Natural killer cell (primary cell): ENCODE measurements around the gene RAD51B. TPM values are rescaled to one million over a fixed set of nuclear protein-coding genes. Genes with fewer than 3 reads are reported as not detected.

Experiments
- ATAC-seq, 3 donors: fragments of 150-1000 bp in 2 of 3; fragments of 200-7000 bp in 1 of 3; cut with Tn5 transposase; 1 replicate in 1 of 3; 2 replicates in 2 of 3; pipeline ENCODE4 v1.10.0; 2021; ENCODE audit warnings: mild to moderate bottlenecking in 2 of 3, moderate library complexity in 2 of 3
- DNase-seq, 2 donors: peaks; one replicate each; pipeline versions ENCODE4 v3.0.0 to v3.0.0-alpha.2; 2013 to 2021; ENCODE audit warnings: mixed read lengths in 1 of 2
- H3K27ac ChIP-seq: one replicate; pipeline ENCODE4 v1.5.1; 2013; ENCODE audit warnings: mild to moderate bottlenecking, low read length
- H3K27me3 ChIP-seq: one replicate; pipeline ENCODE4 v1.6.1; 2013; ENCODE audit warnings: low read length; ENCODE audit not compliant: control insufficient read depth, insufficient read depth
- H3K36me3 ChIP-seq: one replicate; pipeline ENCODE4 v1.6.1; 2013; ENCODE audit warnings: low read length; ENCODE audit not compliant: control insufficient read depth, insufficient read depth
- H3K4me1 ChIP-seq: one replicate; pipeline ENCODE4 v1.6.1; 2013; ENCODE audit warnings: low read length; ENCODE audit not compliant: control insufficient read depth, insufficient read depth
- H3K4me3 ChIP-seq: one replicate; pipeline ENCODE4 v1.5.1; 2013; ENCODE audit warnings: low read length
- H3K9me3 ChIP-seq: one replicate; pipeline ENCODE4 v1.6.1; 2013; ENCODE audit warnings: low read length; ENCODE audit not compliant: control insufficient read depth, insufficient read depth
- H3K27ac Mint-ChIP-seq, 2 donors: one replicate each; pipeline ENCODE4 v1.8.0; 2022; ENCODE audit warnings: mild to moderate bottlenecking in 2 of 2, mixed read lengths in 2 of 2, moderate library complexity in 1 of 2
- H3K27me3 Mint-ChIP-seq, 2 donors: one replicate each; pipeline ENCODE4 v1.8.0; 2022; ENCODE audit warnings: low read depth in 2 of 2, mixed read lengths in 2 of 2
- H3K36me3 Mint-ChIP-seq: one replicate; pipeline ENCODE4 v1.8.0; 2022; ENCODE audit warnings: mixed read lengths
- H3K4me1 Mint-ChIP-seq, 2 donors: one replicate each; pipeline ENCODE4 v1.8.0; 2022; ENCODE audit warnings: mixed read lengths in 2 of 2
- H3K4me3 Mint-ChIP-seq: one replicate; pipeline ENCODE4 v1.8.0; 2022; ENCODE audit warnings: mild to moderate bottlenecking, moderate library complexity, mixed read lengths
- H3K9me3 Mint-ChIP-seq, 2 donors: one replicate each; pipeline ENCODE4 v1.8.0; 2022; ENCODE audit warnings: mixed read lengths in 2 of 2
- WGBS: methylation state at CpG from one replicate; pipeline ENCODE4 v1.1.7; 2013; ENCODE audit warnings: missing lambda C conversion rate; ENCODE audit not compliant: insufficient coverage; 5-methylcytosine and 5-hydroxymethylcytosine counted together
- intact Hi-C: fragments of 100-400 bp; cut with micrococcal nuclease; formaldehyde crosslinking; loops from one replicate; pipeline ENCODE4 v1.14.2; 2022
- total RNA-seq, 4 donors: library from RNA; stranded (reverse); fragments of 120-200 nt in 1 of 4; gene quantifications; one replicate each; pipeline versions ENCODE4 v1.2.3 to v1.2.4, GENCODE V29; 2013 to 2022
- TF ChIP-seq, protein P1 (sequence below): fragments of 200-600 bp; IDR thresholded peaks from one replicate; pipeline ENCODE4 v1.8.0; 2022; ENCODE audit warnings: antibody characterized with exemption

The RAD51B gene
- total RNA-seq, 3 donors from 2014 or later (not counting 1 experiment from before 2014, with no cell fraction given): 28.1 to 37.6 (median 28.6) TPM

DNA sequence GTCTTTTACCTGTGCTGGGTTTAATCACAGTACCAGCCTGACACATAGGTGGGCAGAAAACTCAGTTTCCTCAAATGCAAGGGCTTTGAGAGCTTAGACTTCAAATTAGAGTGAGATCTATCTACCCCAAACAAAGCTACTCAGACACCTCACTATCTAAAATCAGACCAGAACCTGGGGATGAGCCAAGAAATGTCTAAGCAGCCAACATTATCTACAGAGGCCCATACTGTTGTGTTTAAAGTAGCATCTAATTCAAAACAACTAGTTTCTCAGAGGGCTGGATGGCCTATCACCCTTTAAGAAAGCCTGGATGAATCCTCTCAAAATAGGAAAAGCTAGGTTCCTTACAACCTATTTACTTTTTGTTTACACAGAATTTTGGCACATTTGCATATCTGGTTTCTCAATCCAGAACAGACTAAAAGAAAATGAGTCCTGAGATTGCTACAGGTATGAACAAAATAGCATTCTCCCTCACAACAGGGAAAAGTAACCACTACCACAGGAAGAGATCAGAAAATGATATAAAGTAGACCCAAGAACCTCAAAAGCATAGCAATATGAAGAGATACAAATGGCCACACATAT, 830.9 kb downstream of the RAD51B start:
- Histone ChIP-seq H3K36me3 (no peaks in the 10 kb centered on the region), H3K27ac (no peak overlapping the region), H3K4me3 (no peak overlapping the region), H3K9me3 (no peaks in the 10 kb centered on the region), H3K27me3 (no peaks in the 10 kb centered on the region), H3K4me1 (no peaks in the 10 kb centered on the region)
- no peak overlapping the region for H3K4me3 Mint-ChIP-seq
- ATAC-seq (no peak), DNase-seq (no peak)
- peaks cover 5 to 11% of the 10 kb centered on the region in 2 donors for H3K4me1 Mint-ChIP-seq
- H3K27ac Mint-ChIP-seq: no peak overlapping the region
- TF ChIP-seq, protein P1, sequence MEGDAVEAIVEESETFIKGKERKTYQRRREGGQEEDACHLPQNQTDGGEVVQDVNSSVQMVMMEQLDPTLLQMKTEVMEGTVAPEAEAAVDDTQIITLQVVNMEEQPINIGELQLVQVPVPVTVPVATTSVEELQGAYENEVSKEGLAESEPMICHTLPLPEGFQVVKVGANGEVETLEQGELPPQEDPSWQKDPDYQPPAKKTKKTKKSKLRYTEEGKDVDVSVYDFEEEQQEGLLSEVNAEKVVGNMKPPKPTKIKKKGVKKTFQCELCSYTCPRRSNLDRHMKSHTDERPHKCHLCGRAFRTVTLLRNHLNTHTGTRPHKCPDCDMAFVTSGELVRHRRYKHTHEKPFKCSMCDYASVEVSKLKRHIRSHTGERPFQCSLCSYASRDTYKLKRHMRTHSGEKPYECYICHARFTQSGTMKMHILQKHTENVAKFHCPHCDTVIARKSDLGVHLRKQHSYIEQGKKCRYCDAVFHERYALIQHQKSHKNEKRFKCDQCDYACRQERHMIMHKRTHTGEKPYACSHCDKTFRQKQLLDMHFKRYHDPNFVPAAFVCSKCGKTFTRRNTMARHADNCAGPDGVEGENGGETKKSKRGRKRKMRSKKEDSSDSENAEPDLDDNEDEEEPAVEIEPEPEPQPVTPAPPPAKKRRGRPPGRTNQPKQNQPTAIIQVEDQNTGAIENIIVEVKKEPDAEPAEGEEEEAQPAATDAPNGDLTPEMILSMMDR: no peak
- peaks cover 0 to 8% of the 10 kb centered on the region in 2 donors for H3K27me3 Mint-ChIP-seq
- H3K9me3 Mint-ChIP-seq: no peaks in the 10 kb centered on the region
- intact Hi-C loops: no loop called here
- no peaks in the 10 kb centered on the region for H3K36me3 Mint-ChIP-seq

DNA sequence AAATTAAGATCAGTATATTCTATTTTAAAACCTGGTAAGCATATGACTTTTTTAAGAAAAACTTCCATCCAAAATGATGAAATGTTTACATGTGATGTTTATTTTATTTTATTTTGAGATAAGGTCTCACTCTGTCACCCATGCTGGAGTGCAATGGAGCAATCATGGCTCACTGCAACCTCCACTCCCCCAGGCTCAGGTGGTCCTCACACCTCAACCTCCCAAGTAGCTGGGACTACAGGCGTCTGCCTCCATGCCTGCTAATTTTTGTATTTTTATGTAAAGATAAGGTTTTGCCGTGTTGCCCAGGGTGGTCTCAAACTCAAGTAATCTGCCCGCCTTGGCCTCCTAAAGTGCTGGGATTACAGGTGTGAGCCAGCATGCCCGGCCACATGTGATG, 831.5 kb downstream of the RAD51B start:
- TF ChIP-seq, protein P1: no peak

DNA sequence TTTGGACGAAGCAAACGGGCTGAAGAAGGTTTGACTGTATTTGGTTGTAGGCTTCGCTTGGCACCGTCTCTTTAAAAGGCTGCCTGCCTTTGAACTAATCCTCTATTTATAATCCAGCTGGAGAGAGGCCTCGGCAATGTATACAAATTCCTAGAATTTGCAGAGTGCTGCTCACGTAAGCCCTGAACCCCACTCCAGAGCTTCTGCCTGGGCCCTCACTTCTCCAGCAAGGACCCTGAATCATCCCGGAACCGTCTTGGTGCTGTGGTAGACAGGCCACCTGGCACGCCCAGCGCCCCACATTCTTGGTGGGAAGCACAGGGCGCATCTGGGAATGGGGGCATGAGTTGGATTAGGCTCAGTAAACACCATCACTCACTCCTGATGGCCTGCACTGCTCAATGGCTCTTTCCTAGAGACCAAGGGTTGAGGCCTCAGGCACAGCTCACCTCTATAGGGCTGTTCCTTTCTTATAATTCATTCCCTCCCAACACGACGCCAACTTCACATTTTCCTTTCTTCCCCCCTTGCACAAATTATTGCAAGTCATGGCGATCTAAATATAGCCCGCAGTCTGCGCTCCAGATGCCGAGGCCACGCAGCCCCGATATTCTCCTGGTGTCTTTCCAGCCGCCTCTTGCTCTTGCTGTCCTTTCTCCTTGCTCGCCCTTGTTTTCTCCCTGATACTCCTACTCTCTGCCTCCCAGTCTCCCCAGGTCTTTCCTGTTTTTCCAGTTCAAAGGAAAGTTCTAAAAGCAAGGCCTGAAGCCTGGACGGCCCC, 832.3 kb downstream of the RAD51B start:
- Mint-ChIP-seq H3K4me1 (peaks cover 5 to 11% of the 10 kb centered on the region in 2 donors), H3K27me3 (peaks cover 0 to under 1% of the 10 kb centered on the region in 2 donors), H3K36me3 (no peaks in the 10 kb centered on the region), H3K4me3 (no peak overlapping the region), H3K27ac (no peak overlapping the region), H3K9me3 (no peaks in the 10 kb centered on the region)
- no peaks in the 10 kb centered on the region for H3K36me3 ChIP-seq
- WGBS: 76% methylated on average over 22 of the region's 22 CpGs
- no peak overlapping the region for H3K27ac ChIP-seq
- H3K9me3 ChIP-seq: no peaks in the 10 kb centered on the region
- intact Hi-C loops: no loop called here
- peaks cover 4% of the 10 kb centered on the region for H3K4me1 ChIP-seq
- TF ChIP-seq, protein P1: no peak
- no peaks in the 10 kb centered on the region for H3K27me3 ChIP-seq
- H3K4me3 ChIP-seq: no peak overlapping the region
- no peak for DNase-seq
- no peak for ATAC-seq

More for the DNA sequence above, 831.5 kb downstream of the RAD51B start:
- WGBS: 94% methylated on average over 4 of the region's 4 CpGs
- Mint-ChIP-seq H3K27me3 (peaks cover 0 to 8% of the 10 kb centered on the region in 2 donors), H3K36me3 (no peaks in the 10 kb centered on the region), H3K4me3 (no peak overlapping the region), H3K27ac (no peak overlapping the region), H3K9me3 (no peaks in the 10 kb centered on the region), H3K4me1 (peaks cover 5 to 11% of the 10 kb centered on the region in 2 donors)
- ATAC-seq (no peak), DNase-seq (no peak)
- H3K4me3 ChIP-seq: no peak overlapping the region
- no peak overlapping the region for H3K27ac ChIP-seq
- H3K36me3 ChIP-seq: no peaks in the 10 kb centered on the region
- intact Hi-C loops: no loop called here
- peaks cover 4% of the 10 kb centered on the region for H3K4me1 ChIP-seq
- H3K9me3 ChIP-seq: no peaks in the 10 kb centered on the region
- no peaks in the 10 kb centered on the region for H3K27me3 ChIP-seq
